Immature natural killer cell (primary cell): ENCODE data around the gene ESF1. TPM values are rescaled to one million over a fixed set of nuclear protein-coding genes. Genes with fewer than 3 reads are reported as not detected.
"Not testable (repeated sequence)": the region's sequence is repeated elsewhere in the genome, so short reads cannot be mapped to it uniquely, and the experiment has no call there.

Experiments used
- DNase-seq, 3 donors: peaks; one replicate each; pipeline ENCODE4 v3.0.0; 2022; ENCODE audit warnings: mixed read lengths in 1 of 3
- H3K27ac Mint-ChIP-seq, 6 donors: one replicate each; pipeline ENCODE4 v1.8.0; 2020; ENCODE audit warnings: mixed read lengths in 6 of 6, mild to moderate bottlenecking in 5 of 6, inconsistent platforms in 4 of 6, moderate library complexity in 3 of 6
- H3K27me3 Mint-ChIP-seq, 3 donors: one replicate each; pipeline ENCODE4 v1.8.0; 2020 to 2021; ENCODE audit warnings: low read depth in 3 of 3, mild to moderate bottlenecking in 3 of 3, mixed read lengths in 3 of 3, moderate library complexity in 3 of 3, inconsistent platforms in 1 of 3
- H3K36me3 Mint-ChIP-seq, 3 donors: one replicate each; pipeline ENCODE4 v1.8.0; 2020; ENCODE audit warnings: mixed read lengths in 3 of 3, inconsistent platforms in 2 of 3, mild to moderate bottlenecking in 2 of 3
- H3K4me1 Mint-ChIP-seq, 2 donors: one replicate each; pipeline ENCODE4 v1.8.0; 2020; ENCODE audit warnings: inconsistent platforms in 2 of 2, mild to moderate bottlenecking in 2 of 2, mixed read lengths in 2 of 2, moderate library complexity in 1 of 2
- H3K4me3 Mint-ChIP-seq, 5 donors: one replicate each; pipeline ENCODE4 v1.8.0; 2020; ENCODE audit warnings: mild to moderate bottlenecking in 5 of 5, mixed read lengths in 5 of 5, inconsistent platforms in 3 of 5, moderate library complexity in 3 of 5
- H3K9me3 Mint-ChIP-seq, 6 donors: one replicate each; pipeline ENCODE4 v1.8.0; 2020; ENCODE audit warnings: mild to moderate bottlenecking in 6 of 6, mixed read lengths in 6 of 6, inconsistent platforms in 4 of 6, moderate library complexity in 3 of 6
- polyA plus RNA-seq, 3 donors: library from polyadenylated mRNA; unstranded; fragments of 300-500 nt; fragmentation: Illumina TruSeq; gene quantifications; one replicate each; pipeline ENCODE4 v1.2.3, GENCODE V29; 2021

The ESF1 gene
- polyA plus RNA-seq, 3 donors from 2014 or later: 4.1 to 6.7 (median 4.5) TPM

GRCh38 chr20:13741879-13742278 is 42.8 kb downstream of the ESF1 start:
- Mint-ChIP-seq H3K4me3 (no peak overlapping the region), H3K9me3 (peaks cover 0 to 2% (median 0%) of the 10 kb centered on the region in 6 donors), H3K27me3 (no peaks in the 10 kb centered on the region), H3K27ac (peak overlapping the region in 1 of 6 donors; percentile 47), H3K36me3 (peaks cover 15 to 37% (median 36%) of the 10 kb centered on the region in 3 donors), H3K4me1 (peaks cover 0 to 5% of the 10 kb centered on the region in 2 donors)
- no peak for DNase-seq

- H3K9me3 Mint-ChIP-seq: peaks cover 0 to 2% (median 0%) of the 10 kb centered on the region in 6 donors
- peak overlapping the region in 1 of 6 donors; percentile 9 for H3K27ac Mint-ChIP-seq
Observed at GRCh38 chr20:13739731-13740649, 44.7 kb downstream of the ESF1 start.

GRCh38 chr20:13738187-13738586 is 46.5 kb downstream of the ESF1 start:
- H3K4me1 Mint-ChIP-seq, H3K4me3 Mint-ChIP-seq, H3K9me3 Mint-ChIP-seq, DNase-seq, H3K27ac Mint-ChIP-seq, H3K27me3 Mint-ChIP-seq: not testable (repeated sequence)
- peaks cover 25 to 44% (median 42%) of the 10 kb centered on the region in 3 donors for H3K36me3 Mint-ChIP-seq

More at GRCh38 chr20:13739731-13740649, 44.7 kb downstream of the ESF1 start:
- Mint-ChIP-seq H3K4me3 (no peak overlapping the region), H3K36me3 (peaks cover 15 to 38% (median 36%) of the 10 kb centered on the region in 3 donors), H3K4me1 (peaks cover 0 to 5% of the 10 kb centered on the region in 2 donors), H3K27me3 (no peaks in the 10 kb centered on the region)
- no peak for DNase-seq

DNA sequence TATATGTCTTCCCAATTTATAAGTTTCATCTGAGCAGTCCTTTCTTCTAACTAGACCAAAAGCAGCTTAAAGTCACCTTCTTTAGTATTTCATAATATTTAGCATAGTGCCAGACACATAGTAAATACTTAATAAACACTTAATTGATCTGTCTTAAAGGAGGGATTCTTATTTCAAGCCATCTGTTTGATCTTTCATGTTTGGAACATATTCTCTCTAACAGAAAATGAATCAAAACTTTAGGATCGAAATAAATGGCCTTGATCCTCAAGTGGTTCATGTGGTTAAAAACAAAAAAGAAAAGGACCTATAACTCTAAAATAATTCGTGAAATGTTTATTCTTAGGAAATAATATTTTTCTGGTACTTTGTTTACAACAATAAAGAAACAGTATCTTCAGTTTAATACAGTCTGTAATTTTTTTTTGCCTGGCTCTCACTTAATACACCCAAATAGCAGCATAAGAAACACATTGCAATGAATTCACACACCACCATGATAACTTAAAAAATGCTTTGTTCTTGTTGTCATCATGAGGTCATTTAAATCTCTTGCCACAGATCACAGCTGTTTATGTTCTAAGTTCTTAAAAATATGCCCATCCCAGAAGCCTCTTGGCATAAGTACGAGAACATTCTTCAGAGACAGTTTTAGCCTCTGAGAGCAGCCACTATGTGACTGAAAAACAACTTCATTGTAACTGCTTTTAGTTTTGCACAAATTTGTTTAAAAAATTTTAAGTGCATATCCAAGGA is 48.1 kb downstream of the ESF1 start:
- no peaks in the 10 kb centered on the region for H3K27me3 Mint-ChIP-seq
- DNase-seq: no peak
- H3K4me3 Mint-ChIP-seq: no peak overlapping the region
- H3K9me3 Mint-ChIP-seq: peaks cover 0 to 2% (median 0%) of the 10 kb centered on the region in 6 donors
- H3K4me1 Mint-ChIP-seq: no peaks in the 10 kb centered on the region
- no peak overlapping the region for H3K27ac Mint-ChIP-seq
- H3K36me3 Mint-ChIP-seq: peaks cover 29 to 49% (median 46%) of the 10 kb centered on the region in 3 donors

- Mint-ChIP-seq H3K9me3 (peaks cover 0 to 2% (median 0%) of the 10 kb centered on the region in 6 donors), H3K4me3 (no peak overlapping the region), H3K27me3 (no peaks in the 10 kb centered on the region), H3K36me3 (peaks cover 23 to 45% (median 43%) of the 10 kb centered on the region in 3 donors), H3K4me1 (no peaks in the 10 kb centered on the region), H3K27ac (no peak overlapping the region)
- no peak for DNase-seq
Observed at GRCh38 chr20:13735826-13736225, 48.9 kb downstream of the ESF1 start.

DNA sequence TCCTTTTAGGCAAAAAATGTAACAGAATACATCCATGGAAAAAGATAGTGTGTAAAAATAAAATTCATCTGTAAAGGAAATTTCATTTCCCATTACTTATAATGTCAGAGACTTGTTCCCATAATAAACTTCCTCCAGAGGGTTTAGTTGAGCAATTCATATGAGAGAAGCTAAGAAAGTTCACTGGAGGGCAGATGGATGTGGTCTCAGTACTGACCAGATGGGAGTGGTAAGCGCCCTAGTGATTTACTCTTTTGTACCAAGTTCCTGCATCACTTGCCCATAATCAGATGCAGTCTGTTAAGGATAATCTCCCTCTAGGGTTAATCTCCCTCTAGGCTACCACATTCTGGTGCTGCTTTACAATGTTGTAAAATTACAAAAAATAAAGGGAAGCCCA is 61.7 kb downstream of the ESF1 start:
- no peaks in the 10 kb centered on the region for H3K9me3 Mint-ChIP-seq
- no peak overlapping the region for H3K4me3 Mint-ChIP-seq

GRCh38 chr20:13718171-13718570 is 66.5 kb downstream of the ESF1 start:
- Mint-ChIP-seq H3K4me3 (no peak overlapping the region), H3K27ac (no peak overlapping the region), H3K4me1 (peaks cover 0 to 5% of the 10 kb centered on the region in 2 donors), H3K9me3 (no peaks in the 10 kb centered on the region), H3K27me3 (no peaks in the 10 kb centered on the region), H3K36me3 (peaks cover 25 to 37% (median 35%) of the 10 kb centered on the region in 3 donors)
- DNase-seq: no peak

More for the DNA sequence above, 61.7 kb downstream of the ESF1 start:
- H3K27me3 Mint-ChIP-seq: no peaks in the 10 kb centered on the region
- no peak overlapping the region for H3K27ac Mint-ChIP-seq
- peaks cover 0 to 5% of the 10 kb centered on the region in 2 donors for H3K4me1 Mint-ChIP-seq
- DNase-seq: no peak
- H3K36me3 Mint-ChIP-seq: peaks cover 16 to 21% (median 18%) of the 10 kb centered on the region in 3 donors

DNA sequence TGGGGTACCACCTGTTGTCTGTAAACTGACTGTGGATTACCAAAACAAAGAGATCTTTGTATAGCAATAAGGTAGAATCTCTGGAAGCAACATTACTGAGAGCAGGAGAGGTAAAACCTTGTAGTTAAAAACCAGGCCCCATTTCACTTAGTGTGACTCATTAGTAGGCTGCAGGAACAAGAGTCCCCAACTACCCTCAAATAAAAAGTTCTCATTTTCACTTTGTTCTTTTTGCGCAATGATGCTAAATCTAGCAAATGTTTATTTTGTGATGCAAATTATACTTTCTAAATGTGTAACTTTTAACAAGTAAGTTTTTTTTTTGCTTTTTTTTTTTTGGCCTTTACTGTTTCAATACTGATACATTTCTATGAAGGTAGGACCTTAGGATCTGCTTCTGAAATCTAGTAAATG is 67.1 kb downstream of the ESF1 start:
- Mint-ChIP-seq H3K36me3 (peaks cover 28 to 42% (median 40%) of the 10 kb centered on the region in 3 donors), H3K27me3 (no peaks in the 10 kb centered on the region), H3K4me1 (peaks cover 0 to under 1% of the 10 kb centered on the region in 2 donors), H3K4me3 (no peak overlapping the region), H3K27ac (no peak overlapping the region), H3K9me3 (no peaks in the 10 kb centered on the region)
- DNase-seq: no peak

GRCh38 chr20:13715171-13715570 is 69.5 kb downstream of the ESF1 start:
- H3K27ac Mint-ChIP-seq: no peak overlapping the region
- H3K9me3 Mint-ChIP-seq: no peaks in the 10 kb centered on the region
- H3K4me1 Mint-ChIP-seq: no peaks in the 10 kb centered on the region
- no peak overlapping the region for H3K4me3 Mint-ChIP-seq
- H3K27me3 Mint-ChIP-seq: no peaks in the 10 kb centered on the region
- DNase-seq: no peak
- H3K36me3 Mint-ChIP-seq: peaks cover 38 to 59% (median 55%) of the 10 kb centered on the region in 3 donors

- DNase-seq: no peak
- Mint-ChIP-seq H3K27me3 (peaks cover 0 to 2% (median 2%) of the 10 kb centered on the region in 3 donors), H3K9me3 (peaks cover 0 to 4% (median 0%) of the 10 kb centered on the region in 6 donors), H3K4me1 (no peaks in the 10 kb centered on the region), H3K4me3 (no peak overlapping the region), H3K36me3 (peaks cover 16 to 32% (median 32%) of the 10 kb centered on the region in 3 donors), H3K27ac (no peak overlapping the region)
Observed at GRCh38 chr20:13708234-13708633, 76.5 kb downstream of the ESF1 start.

GRCh38 chr20:13703265-13703664 is 81.5 kb downstream of the ESF1 start:
- Mint-ChIP-seq H3K27me3 (peaks cover 2 to 6% (median 3%) of the 10 kb centered on the region in 3 donors), H3K27ac (no peak overlapping the region), H3K4me1 (no peaks in the 10 kb centered on the region), H3K36me3 (no peaks in the 10 kb centered on the region), H3K4me3 (no peak overlapping the region), H3K9me3 (peaks cover 0 to 4% (median 0%) of the 10 kb centered on the region in 6 donors)
- DNase-seq: no peak

DNA sequence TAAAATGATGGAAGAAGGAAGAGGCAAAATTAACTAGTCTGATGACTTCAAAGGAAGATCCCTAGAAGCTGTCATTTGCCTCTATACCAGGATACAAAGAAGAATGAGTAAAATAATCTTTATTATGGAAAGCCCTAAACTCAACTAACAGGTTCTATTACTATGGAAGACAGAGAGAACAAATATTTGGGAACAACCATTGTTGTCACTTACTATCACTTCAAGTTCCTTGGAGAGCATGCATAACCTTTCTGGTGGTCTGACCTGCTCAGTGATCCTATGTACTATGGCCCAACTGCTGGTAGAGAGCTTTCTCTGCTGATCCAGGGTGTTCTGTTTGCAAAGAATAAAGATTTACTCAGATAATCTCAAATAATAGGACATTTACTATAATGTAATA is 83.2 kb downstream of the ESF1 start:
- no peaks in the 10 kb centered on the region for H3K36me3 Mint-ChIP-seq
- no peak overlapping the region for H3K27ac Mint-ChIP-seq
- DNase-seq: no peak

DNA sequence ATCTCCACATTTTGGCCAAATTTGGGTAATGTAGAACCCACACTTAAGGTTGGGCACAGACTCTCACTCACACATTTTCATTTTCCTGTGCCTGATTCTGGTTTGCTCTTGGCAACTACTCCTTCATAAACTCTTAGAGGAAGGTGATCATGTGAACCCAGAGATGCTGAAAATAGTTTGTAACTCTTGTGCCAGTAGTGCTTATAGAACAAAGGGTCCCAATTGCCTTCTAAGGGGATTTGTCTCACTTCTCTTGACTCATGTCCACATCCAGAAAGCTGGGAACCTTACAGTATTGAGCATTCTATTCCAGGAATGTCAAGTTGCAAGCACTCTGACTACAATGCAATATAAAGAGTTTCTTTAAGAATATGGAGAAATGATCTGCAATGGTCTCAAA is 84.0 kb downstream of the ESF1 start:
- H3K9me3 Mint-ChIP-seq: peaks cover 0 to 3% (median 0%) of the 10 kb centered on the region in 6 donors
- peaks cover 2 to 12% (median 6%) of the 10 kb centered on the region in 3 donors for H3K27me3 Mint-ChIP-seq
- H3K4me3 Mint-ChIP-seq: no peak overlapping the region
- no peaks in the 10 kb centered on the region for H3K4me1 Mint-ChIP-seq
- DNase-seq: no peak
- no peak overlapping the region for H3K27ac Mint-ChIP-seq
- H3K36me3 Mint-ChIP-seq: no peaks in the 10 kb centered on the region

More for the DNA sequence above, 83.2 kb downstream of the ESF1 start:
- H3K27me3 Mint-ChIP-seq: peaks cover 2 to 9% (median 7%) of the 10 kb centered on the region in 3 donors
- H3K9me3 Mint-ChIP-seq: peaks cover 0 to 3% (median 0%) of the 10 kb centered on the region in 6 donors
- no peak overlapping the region for H3K4me3 Mint-ChIP-seq
- H3K4me1 Mint-ChIP-seq: no peaks in the 10 kb centered on the region
